Measurements from ENCODE around the gene ANKRD11.
"Not testable (repeated sequence)": the region's sequence is repeated elsewhere in the genome, so short reads cannot be mapped to it uniquely, and the experiment has no call there.

ANKRD11 gene

DNA sequence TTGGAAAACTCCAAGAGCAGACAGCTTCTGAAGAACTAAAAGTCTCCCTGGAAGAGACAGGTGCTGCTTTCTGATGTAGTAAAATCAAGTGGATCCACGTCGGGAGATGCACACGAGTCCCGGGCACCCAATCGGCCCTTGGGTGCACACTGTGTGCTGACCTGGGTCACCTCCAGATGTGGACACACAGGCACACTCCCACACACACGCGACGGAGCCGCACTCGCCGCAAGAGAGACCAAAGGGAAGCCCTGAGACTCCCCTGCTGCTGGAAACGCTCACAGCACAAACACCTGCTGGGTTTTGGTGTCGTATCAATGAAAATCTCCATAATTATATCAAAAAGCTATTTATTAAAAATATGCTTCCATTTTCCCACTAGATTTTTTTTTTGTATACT, 94.2 kb downstream of the ANKRD11 start:
- TF ChIP-seq, protein P1, sequence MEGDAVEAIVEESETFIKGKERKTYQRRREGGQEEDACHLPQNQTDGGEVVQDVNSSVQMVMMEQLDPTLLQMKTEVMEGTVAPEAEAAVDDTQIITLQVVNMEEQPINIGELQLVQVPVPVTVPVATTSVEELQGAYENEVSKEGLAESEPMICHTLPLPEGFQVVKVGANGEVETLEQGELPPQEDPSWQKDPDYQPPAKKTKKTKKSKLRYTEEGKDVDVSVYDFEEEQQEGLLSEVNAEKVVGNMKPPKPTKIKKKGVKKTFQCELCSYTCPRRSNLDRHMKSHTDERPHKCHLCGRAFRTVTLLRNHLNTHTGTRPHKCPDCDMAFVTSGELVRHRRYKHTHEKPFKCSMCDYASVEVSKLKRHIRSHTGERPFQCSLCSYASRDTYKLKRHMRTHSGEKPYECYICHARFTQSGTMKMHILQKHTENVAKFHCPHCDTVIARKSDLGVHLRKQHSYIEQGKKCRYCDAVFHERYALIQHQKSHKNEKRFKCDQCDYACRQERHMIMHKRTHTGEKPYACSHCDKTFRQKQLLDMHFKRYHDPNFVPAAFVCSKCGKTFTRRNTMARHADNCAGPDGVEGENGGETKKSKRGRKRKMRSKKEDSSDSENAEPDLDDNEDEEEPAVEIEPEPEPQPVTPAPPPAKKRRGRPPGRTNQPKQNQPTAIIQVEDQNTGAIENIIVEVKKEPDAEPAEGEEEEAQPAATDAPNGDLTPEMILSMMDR (conservative IDR thresholded peaks at IDR 0.05; ENCODE audit: low read depth, low read length), result no peak
- no peak overlapping the region for H2AFZ ChIP-seq (ENCODE audit: low read depth)
- H3K79me2 ChIP-seq (ENCODE audit: insufficient read depth, low read depth), result peaks cover 90% of the 10 kb centered on the region
- H4K20me1 ChIP-seq (ENCODE audit: insufficient read depth), result peaks cover 51% of the 10 kb centered on the region
- no peak overlapping the region for H3K9ac ChIP-seq
- H3K4me3 ChIP-seq (IDR thresholded peaks at IDR 0.05; ENCODE audit: insufficient read depth, low read depth, low read length), result no peak overlapping the region
- no peaks in the 10 kb centered on the region for H3K36me3 ChIP-seq (ENCODE audit: insufficient read depth)
- H3K4me1 ChIP-seq (ENCODE audit: low read depth, poor library complexity, severe bottlenecking), result peaks cover 8% of the 10 kb centered on the region
- H3K4me2 ChIP-seq, result no peak overlapping the region
- no peaks in the 10 kb centered on the region for H3K27me3 ChIP-seq (ENCODE audit: insufficient read depth, low read depth)
- H3K27ac ChIP-seq, result no peak overlapping the region

DNA sequence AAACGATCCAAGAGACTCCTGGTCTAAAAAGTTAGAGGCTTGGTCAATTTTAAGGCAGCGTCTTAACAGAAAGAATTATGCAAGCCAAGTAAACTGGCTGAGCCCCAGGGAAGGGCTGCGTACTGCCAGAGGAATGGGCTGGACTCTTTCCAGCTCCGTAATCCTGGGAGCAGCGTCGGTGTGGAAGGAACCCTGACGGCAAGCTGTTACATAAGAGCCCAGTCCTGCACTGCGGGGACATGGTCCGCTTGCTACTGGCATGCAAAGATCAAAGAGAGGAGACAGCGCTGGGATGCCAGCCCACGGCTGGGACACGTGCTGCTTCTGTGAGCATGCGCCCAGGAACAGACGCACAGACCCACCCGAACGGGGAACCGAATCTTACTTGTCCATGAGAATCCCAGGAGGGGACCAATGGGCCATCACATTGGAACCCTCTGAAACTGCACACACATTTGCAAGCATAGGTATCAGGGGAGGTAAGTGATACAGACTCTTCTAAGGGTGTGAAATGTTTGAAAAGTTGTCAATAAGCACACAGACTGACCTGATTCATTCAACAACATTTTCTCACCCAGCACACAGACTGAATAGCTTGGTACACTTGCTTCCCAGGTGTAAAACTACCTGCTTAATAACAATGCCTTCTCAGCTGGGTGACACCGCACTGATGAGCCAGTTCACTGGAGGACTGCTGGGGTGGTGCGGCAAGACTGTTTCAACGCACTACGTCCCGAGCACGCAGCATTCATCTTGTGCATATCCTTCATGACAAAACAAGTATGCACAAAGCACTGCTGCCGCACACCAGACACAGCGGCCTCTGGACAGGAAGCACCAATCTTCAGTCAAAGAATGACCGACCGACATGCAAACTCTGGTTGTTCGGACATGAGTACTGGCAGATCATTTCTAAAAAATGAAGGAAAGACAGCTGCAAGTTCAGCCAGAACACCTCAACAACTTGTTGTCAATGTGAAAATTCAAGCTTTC, 94.9 kb downstream of the ANKRD11 start:
- TF ChIP-seq, protein P1 (conservative IDR thresholded peaks at IDR 0.05; ENCODE audit: low read depth, low read length), result no peak
- Histone ChIP-seq H3K27ac (no peak overlapping the region), H3K27me3 (ENCODE audit: insufficient read depth, low read depth) (no peaks in the 10 kb centered on the region), H3K4me2 (no peak overlapping the region), H3K4me1 (ENCODE audit: low read depth, poor library complexity, severe bottlenecking) (peaks cover 8% of the 10 kb centered on the region), H3K9ac (no peak overlapping the region), H3K36me3 (ENCODE audit: insufficient read depth) (no peaks in the 10 kb centered on the region), H2AFZ (ENCODE audit: low read depth) (no peak overlapping the region), H4K20me1 (ENCODE audit: insufficient read depth) (peaks cover 50% of the 10 kb centered on the region), H3K79me2 (ENCODE audit: insufficient read depth, low read depth) (peaks cover 92% of the 10 kb centered on the region), H3K4me3 (IDR thresholded peaks at IDR 0.05; ENCODE audit: insufficient read depth, low read depth, low read length) (no peak overlapping the region)

DNA sequence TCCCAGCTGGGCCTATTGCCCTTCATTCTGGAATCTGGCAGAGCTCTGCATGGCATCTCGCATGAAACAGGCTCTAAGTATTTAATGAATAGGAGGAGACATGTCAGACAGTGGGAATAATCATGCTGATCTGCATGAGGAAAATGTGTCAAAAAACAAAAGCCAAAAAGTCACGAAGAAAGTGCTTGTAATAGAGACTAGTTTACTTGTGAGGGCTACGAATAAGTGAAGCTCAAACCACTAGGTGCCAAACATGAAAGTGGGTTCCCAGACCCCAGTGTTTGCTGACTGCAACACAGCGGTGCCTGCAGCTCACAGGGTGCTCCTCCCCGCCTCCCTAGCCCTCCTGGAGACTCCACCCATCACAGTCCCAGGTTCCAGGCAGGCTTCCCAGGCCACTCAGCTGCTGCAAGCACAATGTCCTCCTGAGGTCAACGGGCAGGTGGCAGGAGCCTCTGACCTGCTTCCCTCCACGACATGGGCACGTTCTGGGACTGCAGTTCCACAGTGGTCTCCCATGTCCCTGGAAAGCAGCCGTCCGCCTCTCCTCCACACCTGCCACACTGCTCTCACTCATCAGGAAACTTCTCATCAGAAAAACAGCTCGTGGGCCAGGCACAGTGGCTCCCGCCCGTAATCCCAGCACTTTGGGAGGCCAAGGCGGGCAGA, 96.5 kb downstream of the ANKRD11 start:
- peaks cover 50% of the 10 kb centered on the region for H4K20me1 ChIP-seq (ENCODE audit: insufficient read depth)
- no peak overlapping the region for H3K27ac ChIP-seq
- H3K9ac ChIP-seq, result no peak overlapping the region
- no peak overlapping the region for H2AFZ ChIP-seq (ENCODE audit: low read depth)
- TF ChIP-seq, protein P1 (conservative IDR thresholded peaks at IDR 0.05; ENCODE audit: low read depth, low read length), result no peak
- no peak overlapping the region for H3K4me3 ChIP-seq (IDR thresholded peaks at IDR 0.05; ENCODE audit: insufficient read depth, low read depth, low read length)
- no peaks in the 10 kb centered on the region for H3K36me3 ChIP-seq (ENCODE audit: insufficient read depth)
- peaks cover 6% of the 10 kb centered on the region for H3K4me1 ChIP-seq (ENCODE audit: low read depth, poor library complexity, severe bottlenecking)
- H3K4me2 ChIP-seq, result no peak overlapping the region
- H3K27me3 ChIP-seq (ENCODE audit: insufficient read depth, low read depth), result no peaks in the 10 kb centered on the region
- peaks cover 94% of the 10 kb centered on the region for H3K79me2 ChIP-seq (ENCODE audit: insufficient read depth, low read depth)

DNA sequence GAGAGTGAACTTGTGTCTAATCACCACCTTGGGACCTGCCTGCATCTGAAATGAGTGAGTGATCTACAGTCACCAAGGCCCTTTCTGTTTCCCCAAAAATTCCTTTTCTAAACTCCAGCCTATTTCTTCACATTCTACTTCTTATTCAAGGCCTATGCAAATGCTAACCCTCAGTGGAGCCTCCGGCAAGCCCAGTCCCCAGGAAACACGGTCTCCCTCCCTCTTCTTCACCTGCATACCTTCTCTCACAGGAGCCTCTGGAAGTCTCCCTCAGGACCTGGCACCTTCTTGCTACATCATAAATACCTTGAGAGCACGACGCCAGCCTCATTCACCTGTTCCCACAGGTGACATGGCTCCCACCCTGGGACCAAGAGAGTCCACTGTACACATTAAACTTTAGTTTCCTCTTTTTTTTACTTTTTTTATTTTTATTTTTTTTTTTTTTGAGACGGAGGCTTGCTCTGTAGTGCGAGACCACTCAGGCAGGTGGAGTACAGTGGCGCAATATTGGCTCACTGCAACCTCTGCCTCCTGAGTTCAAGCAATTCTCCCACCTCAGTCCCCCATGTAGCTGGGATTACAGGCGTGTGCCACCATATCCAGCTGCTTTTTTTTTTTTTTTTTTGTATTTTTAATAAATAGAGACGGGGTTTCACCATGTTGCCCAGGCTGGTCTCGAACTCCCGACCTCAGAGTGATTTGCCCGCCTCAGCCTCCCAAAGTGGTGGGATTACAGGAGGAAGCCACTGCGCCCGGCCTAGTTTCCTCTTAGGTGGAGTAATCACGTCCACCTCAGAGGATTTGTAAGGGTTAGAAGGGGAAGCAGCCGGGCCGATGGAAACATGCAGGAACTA, 97.3 kb downstream of the ANKRD11 start:
- Histone ChIP-seq H3K4me1 (ENCODE audit: low read depth, poor library complexity, severe bottlenecking) (no peaks in the 10 kb centered on the region), H4K20me1 (ENCODE audit: insufficient read depth) (peaks cover 42% of the 10 kb centered on the region), H3K9ac (no peak overlapping the region), H3K27me3 (ENCODE audit: insufficient read depth, low read depth) (no peaks in the 10 kb centered on the region), H3K27ac (no peak overlapping the region), H2AFZ (ENCODE audit: low read depth) (no peak overlapping the region), H3K36me3 (ENCODE audit: insufficient read depth) (no peaks in the 10 kb centered on the region), H3K4me3 (IDR thresholded peaks at IDR 0.05; ENCODE audit: insufficient read depth, low read depth, low read length) (no peak overlapping the region), H3K4me2 (no peak overlapping the region), H3K79me2 (ENCODE audit: insufficient read depth, low read depth) (peaks cover 94% of the 10 kb centered on the region)
- TF ChIP-seq, protein P1 (conservative IDR thresholded peaks at IDR 0.05; ENCODE audit: low read depth, low read length), result no peak

DNA sequence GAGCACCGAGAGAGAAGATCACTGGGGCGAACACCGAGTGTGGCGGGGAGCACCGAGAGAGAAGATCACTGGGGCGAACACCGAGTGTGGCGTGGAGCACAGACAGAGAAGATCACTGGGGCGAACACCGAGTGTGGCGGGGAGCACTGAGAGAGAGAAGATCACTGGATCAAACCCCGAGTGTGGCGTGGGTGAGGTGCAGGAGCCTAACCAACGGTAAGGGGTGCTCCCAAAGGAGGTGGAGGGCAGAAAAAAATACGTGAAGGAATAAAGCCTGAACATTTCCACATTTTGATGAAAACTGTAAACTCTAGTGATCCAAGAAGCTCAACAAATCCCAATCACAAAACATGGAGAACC, 100.2 kb downstream of the ANKRD11 start:
- H3K27me3 ChIP-seq (ENCODE audit: insufficient read depth, low read depth); H3K4me2 ChIP-seq; H3K4me3 ChIP-seq (IDR thresholded peaks at IDR 0.05; ENCODE audit: insufficient read depth, low read depth, low read length); H3K36me3 ChIP-seq (ENCODE audit: insufficient read depth); H3K9ac ChIP-seq; H2AFZ ChIP-seq (ENCODE audit: low read depth); H3K27ac ChIP-seq; H3K4me1 ChIP-seq (ENCODE audit: low read depth, poor library complexity, severe bottlenecking): not testable (repeated sequence)
- H4K20me1 ChIP-seq (ENCODE audit: insufficient read depth), result peaks cover 48% of the 10 kb centered on the region
- H3K79me2 ChIP-seq (ENCODE audit: insufficient read depth, low read depth), result peaks cover 94% of the 10 kb centered on the region

DNA sequence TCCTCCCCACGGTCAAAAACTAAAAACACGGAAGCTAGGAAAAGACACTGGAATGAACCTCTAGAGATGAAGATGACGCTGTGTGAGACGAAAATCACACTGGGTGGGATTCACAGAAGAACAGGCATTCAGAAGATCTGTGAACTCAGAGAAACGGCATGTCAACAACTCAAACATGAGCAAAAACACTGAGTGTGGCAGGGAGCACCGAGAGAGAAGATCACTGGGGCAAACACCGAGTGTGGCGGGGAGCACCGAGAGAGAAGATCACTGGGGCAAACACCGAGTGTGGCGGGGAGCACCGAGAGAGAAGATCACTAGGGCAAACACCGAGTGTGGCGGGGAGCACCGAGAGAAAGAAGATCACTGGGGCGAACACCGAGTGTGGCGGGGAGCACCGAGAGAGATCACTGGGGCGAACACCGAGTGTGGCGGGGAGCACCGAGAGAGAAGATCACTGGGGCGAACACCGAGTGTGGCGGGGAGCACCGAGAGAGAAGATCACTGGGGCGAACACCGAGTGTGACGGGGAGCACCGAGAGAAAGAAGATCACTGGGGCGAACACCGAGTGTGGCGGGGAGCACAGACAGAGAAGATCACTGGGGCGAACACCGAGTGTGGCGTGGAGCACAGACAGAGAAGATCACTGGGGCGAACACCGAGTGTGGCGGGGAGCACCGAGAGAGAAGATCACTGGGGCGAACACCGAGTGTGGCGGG, 100.7 kb downstream of the ANKRD11 start:
- not testable (repeated sequence) for H3K9ac ChIP-seq; H3K36me3 ChIP-seq (ENCODE audit: insufficient read depth); H3K4me2 ChIP-seq; H3K4me3 ChIP-seq (IDR thresholded peaks at IDR 0.05; ENCODE audit: insufficient read depth, low read depth, low read length); H3K27me3 ChIP-seq (ENCODE audit: insufficient read depth, low read depth); H2AFZ ChIP-seq (ENCODE audit: low read depth); H3K4me1 ChIP-seq (ENCODE audit: low read depth, poor library complexity, severe bottlenecking); H3K27ac ChIP-seq
- Histone ChIP-seq H4K20me1 (ENCODE audit: insufficient read depth) (peaks cover 47% of the 10 kb centered on the region), H3K79me2 (ENCODE audit: insufficient read depth, low read depth) (peaks cover 94% of the 10 kb centered on the region)

Measured in KMS-11 (cell line).